Liver (tissue), 9 donors: ENCODE results near the gene FAM13B. TPM values are rescaled to one million over a fixed set of nuclear protein-coding genes. Genes with fewer than 3 reads are reported as not detected.

Experiments used
- DNase-seq: peaks from one replicate; pipeline ENCODE4 v3.0.0-alpha.2; 2017; ENCODE audit warnings: low spot score
- H3K27ac ChIP-seq, 2 donors: one replicate each; pipeline ENCODE4 v1.7.0; 2013; ENCODE audit warnings: inconsistent platforms in 2 of 2, low read length in 2 of 2, control low read depth in 1 of 2, low read depth in 1 of 2, mild to moderate bottlenecking in 1 of 2
- H3K27me3 ChIP-seq, 4 donors: one replicate each; pipeline versions ENCODE4 v1.6.1 to v1.7.0; 2013; ENCODE audit warnings: low read length in 3 of 4, inconsistent platforms in 1 of 4, mild to moderate bottlenecking in 1 of 4, moderate library complexity in 1 of 4; ENCODE audit not compliant: control insufficient read depth in 4 of 4, insufficient read depth in 4 of 4
- H3K36me3 ChIP-seq, 4 donors: one replicate each; pipeline versions ENCODE4 v1.6.1 to v1.7.0; 2013; ENCODE audit warnings: low read length in 3 of 4, mild to moderate bottlenecking in 3 of 4, low read depth in 1 of 4, moderate library complexity in 1 of 4; ENCODE audit not compliant: control insufficient read depth in 4 of 4, insufficient read depth in 3 of 4
- H3K4me1 ChIP-seq, 4 donors: one replicate each; pipeline versions ENCODE4 v1.6.1 to v1.7.0; 2013; ENCODE audit warnings: low read length in 3 of 4, mild to moderate bottlenecking in 3 of 4, moderate library complexity in 1 of 4; ENCODE audit not compliant: control insufficient read depth in 4 of 4, insufficient read depth in 4 of 4
- H3K4me3 ChIP-seq, 3 donors: one replicate each; pipeline versions ENCODE4 v1.6.1 to v1.7.0; 2013; ENCODE audit warnings: low read length in 3 of 3, control low read depth in 1 of 3, low read depth in 1 of 3, mild to moderate bottlenecking in 1 of 3
- H3K9ac ChIP-seq, 2 donors: one replicate each; pipeline ENCODE4 v1.7.0; 2013; ENCODE audit warnings: low read length in 2 of 2, mild to moderate bottlenecking in 2 of 2, moderate library complexity in 2 of 2, control low read depth in 1 of 2, low read depth in 1 of 2
- H3K9me3 ChIP-seq, 4 donors: one replicate each; pipeline versions ENCODE4 v1.6.1 to v1.7.0; 2013; ENCODE audit warnings: low read length in 3 of 4; ENCODE audit not compliant: control insufficient read depth in 4 of 4
- ATF3 ChIP-seq: IDR thresholded peaks from 2 replicates; pipeline ENCODE4 v1.6.1; 2016; ENCODE audit warnings: antibody characterized with exemption
- EGR1 ChIP-seq, 2 donors: IDR thresholded peaks; 2 replicates each; pipeline ENCODE4 v1.6.1; 2016 to 2018; ENCODE audit warnings: antibody characterized with exemption in 2 of 2, low read depth in 2 of 2
- FOXA1 ChIP-seq: IDR thresholded peaks from 2 replicates; pipeline ENCODE4 v1.6.1; 2016; ENCODE audit warnings: antibody characterized with exemption
- FOXA2 ChIP-seq: IDR thresholded peaks from 2 replicates; pipeline ENCODE4 v1.6.1; 2016; ENCODE audit warnings: antibody characterized with exemption
- GABPA ChIP-seq, 2 donors: IDR thresholded peaks in 1 of 2; conservative IDR thresholded peaks in 1 of 2; 2 replicates each; pipeline ENCODE4 v1.6.1; 2016; ENCODE audit warnings: antibody characterized with exemption in 2 of 2, mild to moderate bottlenecking in 1 of 2, moderate library complexity in 1 of 2
- HNF4A ChIP-seq, 2 donors: conservative IDR thresholded peaks; 2 replicates each; pipeline ENCODE4 v1.6.1; 2016; ENCODE audit warnings: antibody characterized with exemption in 2 of 2, mild to moderate bottlenecking in 2 of 2
- HNF4G ChIP-seq: IDR thresholded peaks from 2 replicates; pipeline ENCODE4 v1.6.1; 2016; ENCODE audit warnings: antibody characterized with exemption
- JUND ChIP-seq, 2 donors: IDR thresholded peaks; 2 replicates each; pipeline ENCODE4 v1.6.1; 2016; ENCODE audit warnings: antibody characterized with exemption in 2 of 2
- MAX ChIP-seq: IDR thresholded peaks from 2 replicates; pipeline ENCODE4 v1.6.1; 2016; ENCODE audit warnings: antibody characterized with exemption
- NR2F2 ChIP-seq: IDR thresholded peaks from 2 replicates; pipeline ENCODE4 v1.6.1; 2016; ENCODE audit warnings: antibody characterized with exemption
- RAD21 ChIP-seq, 2 donors: IDR thresholded peaks; 2 replicates each; pipeline ENCODE4 v1.6.1; 2016; ENCODE audit warnings: antibody characterized with exemption in 2 of 2, mild to moderate bottlenecking in 2 of 2
- RXRA ChIP-seq, 2 donors: IDR thresholded peaks; 2 replicates each; pipeline ENCODE4 v1.6.1; 2017 to 2018; ENCODE audit warnings: antibody characterized with exemption in 2 of 2, mild to moderate bottlenecking in 1 of 2
- SP1 ChIP-seq: IDR thresholded peaks from 2 replicates; pipeline ENCODE4 v1.6.1; 2018; ENCODE audit warnings: antibody characterized with exemption, mild to moderate bottlenecking
- TAF1 ChIP-seq: conservative IDR thresholded peaks from 2 replicates; pipeline ENCODE4 v1.6.1; 2016; ENCODE audit warnings: antibody characterized with exemption, mild to moderate bottlenecking
- YY1 ChIP-seq: IDR thresholded peaks from 2 replicates; pipeline ENCODE4 v1.6.1; 2016; ENCODE audit warnings: antibody characterized with exemption, mild to moderate bottlenecking
- WGBS: extraction: QIAGEN DNeasy Blood & Tissue Kit; methylation state at CpG from one replicate; pipeline ENCODE4 v1.1.7; 2013; 5-methylcytosine and 5-hydroxymethylcytosine counted together
- polyA plus RNA-seq, 2 donors: library from polyadenylated mRNA; stranded (reverse) in 1 of 2; unstranded in 1 of 2; fragments of 200-250 nt in 1 of 2; fragments of >200 nt in 1 of 2; fragmentation: Nextera tagmentation in 1 of 2; extraction: Ambion mirVana in 1 of 2; gene quantifications; one replicate each; pipeline versions ENCODE4 v1.2.1 to v1.2.3, GENCODE V29; 2013 to 2015
- total RNA-seq, 2 donors: library from RNA; depleted of rRNA; stranded (reverse); fragments of >200 nt; gene quantifications; one replicate each; pipeline ENCODE4 v1.2.3, GENCODE V29; 2014
- TF ChIP-seq, protein P1 (sequence below): IDR thresholded peaks from 2 replicates; pipeline ENCODE4 v1.6.1; 2016; ENCODE audit warnings: antibody characterized with exemption, mild to moderate bottlenecking
- TF ChIP-seq, protein P2 (sequence below): IDR thresholded peaks from 2 replicates; pipeline ENCODE4 v1.6.1; 2016; ENCODE audit warnings: antibody characterized with exemption
- TF ChIP-seq, protein P3 (sequence below): fragments of 150-350 bp; IDR thresholded peaks from 2 replicates; pipeline ENCODE4 v1.5.1; 2017; ENCODE audit warnings: improper control_type of control experiment, low read depth, low read length; ENCODE audit not compliant: missing input control
- donor health status: healthy.
- donor health status: healthy.
- donor health status: healthy.
- donor health status: healthy.
- donor health status: healthy.

FAM13B gene
- total and polyA plus RNA-seq, 4 donors, result 4.3 to 19.0 (median 10.8) TPM

GRCh38 chr5:137994556-137994955 lies 38.3 kb downstream of the FAM13B start:
- Histone ChIP-seq H3K27me3 (no peaks in the 10 kb centered on the region), H3K9me3 (no peaks in the 10 kb centered on the region), H3K9ac (no peak overlapping the region), H3K4me1 (peaks cover 0 to 1% (median 0%) of the 10 kb centered on the region in 4 donors), H3K27ac (no peak overlapping the region), H3K4me3 (no peak overlapping the region), H3K36me3 (peaks cover 0 to 3% (median 0%) of the 10 kb centered on the region in 4 donors)
- no peak for DNase-seq
- TF ChIP-seq RAD21 (IDR thresholded peaks at IDR 0.05) (no peak), GABPA (IDR thresholded peaks at IDR 0.05 in 1 of 2, conservative IDR thresholded peaks at IDR 0.05 in 1 of 2) (no peak), TAF1 (no peak), SP1 (no peak), NR2F2 (no peak), RXRA (IDR thresholded peaks at IDR 0.05) (no peak), ATF3 (no peak), JUND (IDR thresholded peaks at IDR 0.05) (no peak), HNF4G (no peak), MAX (no peak), EGR1 (IDR thresholded peaks at IDR 0.05; ENCODE audit: low read depth in 2 of 2) (no peak), YY1 (no peak), HNF4A (conservative IDR thresholded peaks at IDR 0.05) (no peak), FOXA1 (no peak), FOXA2 (no peak)
- TF ChIP-seq, protein P1, sequence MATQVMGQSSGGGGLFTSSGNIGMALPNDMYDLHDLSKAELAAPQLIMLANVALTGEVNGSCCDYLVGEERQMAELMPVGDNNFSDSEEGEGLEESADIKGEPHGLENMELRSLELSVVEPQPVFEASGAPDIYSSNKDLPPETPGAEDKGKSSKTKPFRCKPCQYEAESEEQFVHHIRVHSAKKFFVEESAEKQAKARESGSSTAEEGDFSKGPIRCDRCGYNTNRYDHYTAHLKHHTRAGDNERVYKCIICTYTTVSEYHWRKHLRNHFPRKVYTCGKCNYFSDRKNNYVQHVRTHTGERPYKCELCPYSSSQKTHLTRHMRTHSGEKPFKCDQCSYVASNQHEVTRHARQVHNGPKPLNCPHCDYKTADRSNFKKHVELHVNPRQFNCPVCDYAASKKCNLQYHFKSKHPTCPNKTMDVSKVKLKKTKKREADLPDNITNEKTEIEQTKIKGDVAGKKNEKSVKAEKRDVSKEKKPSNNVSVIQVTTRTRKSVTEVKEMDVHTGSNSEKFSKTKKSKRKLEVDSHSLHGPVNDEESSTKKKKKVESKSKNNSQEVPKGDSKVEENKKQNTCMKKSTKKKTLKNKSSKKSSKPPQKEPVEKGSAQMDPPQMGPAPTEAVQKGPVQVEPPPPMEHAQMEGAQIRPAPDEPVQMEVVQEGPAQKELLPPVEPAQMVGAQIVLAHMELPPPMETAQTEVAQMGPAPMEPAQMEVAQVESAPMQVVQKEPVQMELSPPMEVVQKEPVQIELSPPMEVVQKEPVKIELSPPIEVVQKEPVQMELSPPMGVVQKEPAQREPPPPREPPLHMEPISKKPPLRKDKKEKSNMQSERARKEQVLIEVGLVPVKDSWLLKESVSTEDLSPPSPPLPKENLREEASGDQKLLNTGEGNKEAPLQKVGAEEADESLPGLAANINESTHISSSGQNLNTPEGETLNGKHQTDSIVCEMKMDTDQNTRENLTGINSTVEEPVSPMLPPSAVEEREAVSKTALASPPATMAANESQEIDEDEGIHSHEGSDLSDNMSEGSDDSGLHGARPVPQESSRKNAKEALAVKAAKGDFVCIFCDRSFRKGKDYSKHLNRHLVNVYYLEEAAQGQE, result no peak
- TF ChIP-seq, protein P2, sequence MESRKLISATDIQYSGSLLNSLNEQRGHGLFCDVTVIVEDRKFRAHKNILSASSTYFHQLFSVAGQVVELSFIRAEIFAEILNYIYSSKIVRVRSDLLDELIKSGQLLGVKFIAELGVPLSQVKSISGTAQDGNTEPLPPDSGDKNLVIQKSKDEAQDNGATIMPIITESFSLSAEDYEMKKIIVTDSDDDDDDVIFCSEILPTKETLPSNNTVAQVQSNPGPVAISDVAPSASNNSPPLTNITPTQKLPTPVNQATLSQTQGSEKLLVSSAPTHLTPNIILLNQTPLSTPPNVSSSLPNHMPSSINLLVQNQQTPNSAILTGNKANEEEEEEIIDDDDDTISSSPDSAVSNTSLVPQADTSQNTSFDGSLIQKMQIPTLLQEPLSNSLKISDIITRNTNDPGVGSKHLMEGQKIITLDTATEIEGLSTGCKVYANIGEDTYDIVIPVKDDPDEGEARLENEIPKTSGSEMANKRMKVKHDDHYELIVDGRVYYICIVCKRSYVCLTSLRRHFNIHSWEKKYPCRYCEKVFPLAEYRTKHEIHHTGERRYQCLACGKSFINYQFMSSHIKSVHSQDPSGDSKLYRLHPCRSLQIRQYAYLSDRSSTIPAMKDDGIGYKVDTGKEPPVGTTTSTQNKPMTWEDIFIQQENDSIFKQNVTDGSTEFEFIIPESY, result no peak
- TF ChIP-seq, protein P3, sequence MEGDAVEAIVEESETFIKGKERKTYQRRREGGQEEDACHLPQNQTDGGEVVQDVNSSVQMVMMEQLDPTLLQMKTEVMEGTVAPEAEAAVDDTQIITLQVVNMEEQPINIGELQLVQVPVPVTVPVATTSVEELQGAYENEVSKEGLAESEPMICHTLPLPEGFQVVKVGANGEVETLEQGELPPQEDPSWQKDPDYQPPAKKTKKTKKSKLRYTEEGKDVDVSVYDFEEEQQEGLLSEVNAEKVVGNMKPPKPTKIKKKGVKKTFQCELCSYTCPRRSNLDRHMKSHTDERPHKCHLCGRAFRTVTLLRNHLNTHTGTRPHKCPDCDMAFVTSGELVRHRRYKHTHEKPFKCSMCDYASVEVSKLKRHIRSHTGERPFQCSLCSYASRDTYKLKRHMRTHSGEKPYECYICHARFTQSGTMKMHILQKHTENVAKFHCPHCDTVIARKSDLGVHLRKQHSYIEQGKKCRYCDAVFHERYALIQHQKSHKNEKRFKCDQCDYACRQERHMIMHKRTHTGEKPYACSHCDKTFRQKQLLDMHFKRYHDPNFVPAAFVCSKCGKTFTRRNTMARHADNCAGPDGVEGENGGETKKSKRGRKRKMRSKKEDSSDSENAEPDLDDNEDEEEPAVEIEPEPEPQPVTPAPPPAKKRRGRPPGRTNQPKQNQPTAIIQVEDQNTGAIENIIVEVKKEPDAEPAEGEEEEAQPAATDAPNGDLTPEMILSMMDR, result no peak
- WGBS, result 91% methylated on average over 2 of the region's 2 CpGs
